Stimulated activated naive B cell treated with anti-CD40 and anti-IgM and Interleukin-4, amounts not matched to agents 10 μg/mL and 1 μg/mL and 100 μg/mL, for 72 hours (primary cell): ENCODE results near the gene PHOX2A.
A peak's percentile ranks its signal among the peaks of the same experiment; 100 is the strongest.

Source experiments
- ATAC-seq, 2 donors: fragments of 150-1000 bp; cut with Tn5 transposase; replicated peaks; 2 replicates each; pipeline ENCODE4 v1.10.0; 2021; ENCODE audit warnings: moderate library complexity in 1 of 2
- DNase-seq: peaks from one replicate; pipeline ENCODE4 v3.0.0; 2021
- H3K27ac Mint-ChIP-seq: one replicate; pipeline ENCODE4 v1.8.0; 2022; ENCODE audit warnings: mild to moderate bottlenecking, mixed read lengths
- H3K27me3 Mint-ChIP-seq, 2 donors: one replicate each; pipeline ENCODE4 v1.8.0; 2022; ENCODE audit warnings: mixed read lengths in 2 of 2
- H3K36me3 Mint-ChIP-seq, 2 donors: one replicate each; pipeline ENCODE4 v1.8.0; 2022; ENCODE audit warnings: mixed read lengths in 2 of 2, mild to moderate bottlenecking in 1 of 2
- H3K4me1 Mint-ChIP-seq, 2 donors: one replicate each; pipeline ENCODE4 v1.8.0; 2022; ENCODE audit warnings: mixed read lengths in 2 of 2, mild to moderate bottlenecking in 1 of 2
- H3K4me3 Mint-ChIP-seq, 2 donors: one replicate each; pipeline ENCODE4 v1.8.0; 2022; ENCODE audit warnings: mild to moderate bottlenecking in 2 of 2, mixed read lengths in 2 of 2, moderate library complexity in 1 of 2
- H3K9me3 Mint-ChIP-seq, 2 donors: one replicate each; pipeline ENCODE4 v1.8.0; 2022; ENCODE audit warnings: mixed read lengths in 2 of 2, mild to moderate bottlenecking in 1 of 2

The PHOX2A gene

GRCh38 chr11:72241291-72241781 lies 2.6 kb downstream of the PHOX2A start:
- Mint-ChIP-seq H3K9me3 (no peaks in the 10 kb centered on the region), H3K4me1 (peaks cover 22 to 34% of the 10 kb centered on the region in 2 donors), H3K27ac (no peak overlapping the region), H3K36me3 (peaks cover 17% of the 10 kb centered on the region in 2 donors), H3K4me3 (no peak overlapping the region), H3K27me3 (peaks cover 45 to 48% of the 10 kb centered on the region in 2 donors)
- DNase-seq (no peak), ATAC-seq (no peak)

GRCh38 chr11:72240461-72241290 lies 3.3 kb downstream of the PHOX2A start:
- peak; percentile 44 to 47 for ATAC-seq
- peaks cover 45 to 48% of the 10 kb centered on the region in 2 donors for H3K27me3 Mint-ChIP-seq

GRCh38 chr11:72239849-72240460 lies 4.0 kb downstream of the PHOX2A start:
- peaks cover 23 to 40% of the 10 kb centered on the region in 2 donors for H3K4me1 Mint-ChIP-seq
- peaks cover 45 to 48% of the 10 kb centered on the region in 2 donors for H3K27me3 Mint-ChIP-seq
- ATAC-seq (peak; percentile 23 to 35), DNase-seq (no peak)
- peaks cover 21% of the 10 kb centered on the region in 2 donors for H3K36me3 Mint-ChIP-seq
- peak overlapping the region; percentile 83 to 86 for H3K4me3 Mint-ChIP-seq
- no peaks in the 10 kb centered on the region for H3K9me3 Mint-ChIP-seq
- peak overlapping the region; percentile 92 for H3K27ac Mint-ChIP-seq

More at GRCh38 chr11:72240461-72241290, 3.3 kb downstream of the PHOX2A start:
- Mint-ChIP-seq H3K36me3 (peaks cover 17 to 21% of the 10 kb centered on the region in 2 donors), H3K27ac (peak overlapping the region; percentile 92), H3K9me3 (no peaks in the 10 kb centered on the region), H3K4me3 (peak overlapping the region; percentile 80 to 86), H3K4me1 (peaks cover 22 to 34% of the 10 kb centered on the region in 2 donors)
- DNase-seq: no peak

- Mint-ChIP-seq H3K9me3 (no peaks in the 10 kb centered on the region), H3K36me3 (peaks cover 26 to 27% of the 10 kb centered on the region in 2 donors), H3K27me3 (peaks cover 42 to 45% of the 10 kb centered on the region in 2 donors), H3K4me1 (peaks cover 24 to 46% of the 10 kb centered on the region in 2 donors), H3K27ac (no peak overlapping the region), H3K4me3 (peak overlapping the region; percentile 81 to 83)
- no peak for DNase-seq
- peak; percentile 25 to 46 for ATAC-seq
Observed at GRCh38 chr11:72239313-72239848, 4.6 kb downstream of the PHOX2A start.

- Mint-ChIP-seq H3K36me3 (peaks cover 31 to 33% of the 10 kb centered on the region in 2 donors), H3K9me3 (no peaks in the 10 kb centered on the region), H3K4me3 (peak overlapping the region in 1 of 2 donors; percentile 8), H3K27me3 (peaks cover 41 to 45% of the 10 kb centered on the region in 2 donors), H3K4me1 (peaks cover 30 to 53% of the 10 kb centered on the region in 2 donors), H3K27ac (no peak overlapping the region)
- ATAC-seq: no peak
- DNase-seq: no peak
Observed at GRCh38 chr11:72238492-72239312, 5.3 kb downstream of the PHOX2A start.

GRCh38 chr11:72238040-72238450 lies 5.9 kb downstream of the PHOX2A start:
- Mint-ChIP-seq H3K4me3 (no peak overlapping the region), H3K9me3 (no peaks in the 10 kb centered on the region), H3K4me1 (peaks cover 32 to 54% of the 10 kb centered on the region in 2 donors), H3K27me3 (peaks cover 36 to 39% of the 10 kb centered on the region in 2 donors), H3K36me3 (peaks cover 32 to 38% of the 10 kb centered on the region in 2 donors), H3K27ac (no peak overlapping the region)
- ATAC-seq (peak; percentile 48 to 53), DNase-seq (no peak)

GRCh38 chr11:72237112-72237931 lies 6.7 kb downstream of the PHOX2A start:
- Mint-ChIP-seq H3K27me3 (peaks cover 29 to 32% of the 10 kb centered on the region in 2 donors), H3K9me3 (no peaks in the 10 kb centered on the region), H3K36me3 (peaks cover 40 to 45% of the 10 kb centered on the region in 2 donors), H3K4me3 (no peak overlapping the region), H3K4me1 (peaks cover 33 to 60% of the 10 kb centered on the region in 2 donors), H3K27ac (no peak overlapping the region)
- no peak for DNase-seq
- no peak for ATAC-seq

GRCh38 chr11:72236774-72237111 lies 7.2 kb downstream of the PHOX2A start:
- Mint-ChIP-seq H3K36me3 (peaks cover 45 to 51% of the 10 kb centered on the region in 2 donors), H3K9me3 (no peaks in the 10 kb centered on the region), H3K27me3 (peaks cover 23 to 26% of the 10 kb centered on the region in 2 donors), H3K27ac (no peak overlapping the region), H3K4me1 (peaks cover 35 to 63% of the 10 kb centered on the region in 2 donors), H3K4me3 (no peak overlapping the region)
- DNase-seq (no peak), ATAC-seq (no peak)

- Mint-ChIP-seq H3K9me3 (no peaks in the 10 kb centered on the region), H3K4me1 (peaks cover 35 to 58% of the 10 kb centered on the region in 2 donors), H3K36me3 (peaks cover 51 to 53% of the 10 kb centered on the region in 2 donors), H3K27ac (peak overlapping the region; percentile 31), H3K27me3 (peaks cover 18 to 21% of the 10 kb centered on the region in 2 donors), H3K4me3 (no peak overlapping the region)
- ATAC-seq: no peak
- DNase-seq: no peak
Observed at GRCh38 chr11:72236083-72236697, 7.8 kb downstream of the PHOX2A start.

- Mint-ChIP-seq H3K27ac (peak overlapping the region; percentile 20), H3K4me3 (no peak overlapping the region), H3K27me3 (peaks cover 12 to 14% of the 10 kb centered on the region in 2 donors), H3K9me3 (no peaks in the 10 kb centered on the region), H3K36me3 (peaks cover 54 to 56% of the 10 kb centered on the region in 2 donors), H3K4me1 (peaks cover 30 to 51% of the 10 kb centered on the region in 2 donors)
- DNase-seq: no peak
- ATAC-seq: no peak
Observed at GRCh38 chr11:72235351-72236057, 8.5 kb downstream of the PHOX2A start.

- Mint-ChIP-seq H3K4me1 (peaks cover 27 to 47% of the 10 kb centered on the region in 2 donors), H3K4me3 (no peak overlapping the region), H3K27me3 (peaks cover 8 to 10% of the 10 kb centered on the region in 2 donors), H3K27ac (no peak overlapping the region), H3K9me3 (no peaks in the 10 kb centered on the region), H3K36me3 (peaks cover 57 to 59% of the 10 kb centered on the region in 2 donors)
- DNase-seq (no peak), ATAC-seq (no peak)
Observed at GRCh38 chr11:72234920-72235319, 9.1 kb downstream of the PHOX2A start.

- Mint-ChIP-seq H3K4me1 (peaks cover 26 to 45% of the 10 kb centered on the region in 2 donors), H3K27me3 (peaks cover 7 to 8% of the 10 kb centered on the region in 2 donors), H3K9me3 (no peaks in the 10 kb centered on the region), H3K27ac (peak overlapping the region; percentile 1), H3K36me3 (peaks cover 59 to 60% of the 10 kb centered on the region in 2 donors), H3K4me3 (no peak overlapping the region)
- no peak for ATAC-seq
- DNase-seq: no peak
Observed at GRCh38 chr11:72234514-72234830, 9.5 kb downstream of the PHOX2A start.
